Activated CD4-positive, alpha-beta T cell treated with anti-CD3 and anti-CD28 coated beads, Interleukin-2, Interleukin-4, amounts not matched to agents 100 ng/mL and 50 ng/mL, durations not matched to agents 16 hours and 8 hours (primary cell): ENCODE data around the gene EME2.

Source experiments
- DNase-seq: peaks from one replicate; pipeline ENCODE4 v3.0.0-alpha.2; 2020; ENCODE audit warnings: low spot score

EME2 gene

GRCh38 chr16:1818873-1819525, 46.4 kb downstream of the EME2 start:
- DNase-seq = no peak

GRCh38 chr16:1819611-1820010, 47.0 kb downstream of the EME2 start:
- DNase-seq = no peak

GRCh38 chr16:1820096-1820945, 47.7 kb downstream of the EME2 start:
- DNase-seq = no peak

- no peak for DNase-seq
Observed at GRCh38 chr16:1820946-1821290, 48.3 kb downstream of the EME2 start.

- no peak for DNase-seq
Observed at GRCh38 chr16:1821861-1822611, 49.4 kb downstream of the EME2 start.

GRCh38 chr16:1822801-1823200, 50.2 kb downstream of the EME2 start:
- DNase-seq = no peak

- DNase-seq = no peak
Observed at GRCh38 chr16:1823821-1824220, 51.2 kb downstream of the EME2 start.

GRCh38 chr16:1825381-1825863, 52.8 kb downstream of the EME2 start:
- no peak for DNase-seq
